ENCODE results near the gene AQP10. TPM values are rescaled to one million over a fixed set of nuclear protein-coding genes. Genes with fewer than 3 reads are reported as not detected.
A peak's percentile ranks its signal among the peaks of the same experiment; 100 is the strongest.
"Not testable (repeated sequence)": the region's sequence is repeated elsewhere in the genome, so short reads cannot be mapped to it uniquely, and the experiment has no call there.

Gene AQP10
- total and polyA plus RNA-seq, 4 experiments from 2014 or later: not detected

- H3K4me1 ChIP-seq (ENCODE audit: insufficient read depth, low read length): peaks cover 47% of the 10 kb centered on the region
- CTCF ChIA-PET (ENCODE audit: partially characterized antibody): interaction anchor here (0.8 to 20.2 kb wide), 22 partner anchors 10 to 126 kb away, joined by 3 to 543 read pairs (median 4); partner anchors contain the start of gene ATP8B2
- no peaks in the 10 kb centered on the region for H3K27me3 ChIP-seq (ENCODE audit: insufficient read depth, low read length)
- peak in 3 of 5 donors; percentile 37 to 58 (median 49) for DNase-seq
- POLR2A ChIA-PET (ENCODE audit: partially characterized antibody): interaction anchor here (0.9 to 23.5 kb wide), 8 partner anchors 11 to 112 kb away, joined by 3 to 728 read pairs (median 12); partner anchors contain the start of genes ATP8B2 and IL6R
- peak overlapping the region; percentile 38 to 96 (median 90) for H3K27ac Mint-ChIP-seq
- H3K9me3 Mint-ChIP-seq: peaks cover 0 to 2% (median 0%) of the 10 kb centered on the region in 8 donors
- H3K4me3 ChIP-seq (ENCODE audit: low read length in 2 of 2): peak overlapping the region in 1 of 2 donors; percentile 69
- H3K36me3 Mint-ChIP-seq: peaks cover 10 to 21% of the 10 kb centered on the region in 2 donors
- intact Hi-C loops (cut with micrococcal nuclease): loop anchor here (1.0 to 2.0 kb wide), 5 partner anchors 29 to 125 kb away; partner anchors contain the start of genes ATP8B2 and HAX1
- peak overlapping the region; percentile 51 for H3K27ac ChIP-seq (ENCODE audit: low read depth, low read length)
- peaks cover 27 to 54% (median 41%) of the 10 kb centered on the region in 4 donors for H3K4me1 Mint-ChIP-seq
- no peaks in the 10 kb centered on the region for H3K27me3 Mint-ChIP-seq
- H3K4me3 Mint-ChIP-seq: peak overlapping the region; percentile 84 to 95 (median 92)
- H3K9me3 ChIP-seq (ENCODE audit: control insufficient read depth in 1 of 2, low read length in 2 of 2): no peaks in the 10 kb centered on the region
- H3K36me3 ChIP-seq (ENCODE audit: insufficient read depth, low read length): peaks cover 14% of the 10 kb centered on the region
Measured at GRCh38 chr1:154353460-154353904, 32.6 kb downstream of the AQP10 start.

- peaks cover 6 to 17% of the 10 kb centered on the region in 2 donors for H3K36me3 Mint-ChIP-seq
- H3K4me1 Mint-ChIP-seq: peaks cover 27 to 49% (median 37%) of the 10 kb centered on the region in 4 donors
- H3K9me3 Mint-ChIP-seq: peaks cover 0 to 2% (median 0%) of the 10 kb centered on the region in 8 donors
- DNase-seq: no peak
- peak overlapping the region in 5 of 7 donors; percentile 2 to 88 (median 60) for H3K27ac Mint-ChIP-seq
- POLR2A ChIA-PET (ENCODE audit: partially characterized antibody): interaction anchor here (1.1 to 23.5 kb wide), 4 partner anchors 11 to 111 kb away, joined by 4 to 728 read pairs (median 84); partner anchors contain the start of genes ATP8B2 and IL6R
- Histone ChIP-seq H3K27me3 (ENCODE audit: insufficient read depth, low read length) (no peaks in the 10 kb centered on the region), H3K4me1 (ENCODE audit: insufficient read depth, low read length) (peaks cover 42% of the 10 kb centered on the region), H3K27ac (ENCODE audit: low read depth, low read length) (no peak overlapping the region), H3K9me3 (ENCODE audit: control insufficient read depth in 1 of 2, low read length in 2 of 2) (no peaks in the 10 kb centered on the region), H3K36me3 (ENCODE audit: insufficient read depth, low read length) (peaks cover 9% of the 10 kb centered on the region), H3K4me3 (ENCODE audit: low read length in 2 of 2) (no peak overlapping the region)
- H3K4me3 Mint-ChIP-seq: peak overlapping the region in 7 of 8 donors; percentile 49 to 95 (median 88)
- CTCF ChIA-PET (ENCODE audit: partially characterized antibody): interaction anchor here (0.8 to 20.2 kb wide), 19 partner anchors 10 to 126 kb away, joined by 3 to 543 read pairs (median 4); partner anchors contain the start of gene ATP8B2
- intact Hi-C loops (cut with micrococcal nuclease): loop anchor here (1.0 to 2.0 kb wide), 5 partner anchors 29 to 124 kb away; partner anchors contain the start of genes ATP8B2 and HAX1
- no peaks in the 10 kb centered on the region for H3K27me3 Mint-ChIP-seq
Measured at GRCh38 chr1:154353966-154354365, 33.1 kb downstream of the AQP10 start.

GRCh38 chr1:154358519-154358918 lies 37.6 kb downstream of the AQP10 start:
- CTCF ChIA-PET (ENCODE audit: partially characterized antibody): interaction anchor here (20.2 kb wide), 1 partner anchor 28 kb away, joined by 543 read pairs; the partner anchor contains the start of gene ATP8B2
- Histone ChIP-seq H3K27ac (ENCODE audit: low read depth, low read length) (no peak overlapping the region), H3K4me3 (ENCODE audit: low read length in 2 of 2) (no peak overlapping the region), H3K36me3 (ENCODE audit: insufficient read depth, low read length) (no peaks in the 10 kb centered on the region), H3K27me3 (ENCODE audit: insufficient read depth, low read length) (no peaks in the 10 kb centered on the region), H3K4me1 (ENCODE audit: insufficient read depth, low read length) (peaks cover 6% of the 10 kb centered on the region), H3K9me3 (ENCODE audit: control insufficient read depth in 1 of 2, low read length in 2 of 2) (no peaks in the 10 kb centered on the region)
- intact Hi-C loops (cut with micrococcal nuclease): no loop called here
- no peaks in the 10 kb centered on the region for H3K36me3 Mint-ChIP-seq
- POLR2A ChIA-PET (ENCODE audit: partially characterized antibody): interaction anchor here (2.0 kb wide), 1 partner anchor 28 kb away, joined by 5 read pairs; no protein-coding TSS in a partner anchor
- peaks cover 6 to 13% (median 12%) of the 10 kb centered on the region in 4 donors for H3K4me1 Mint-ChIP-seq
- no peak for DNase-seq
- H3K27me3 Mint-ChIP-seq: no peaks in the 10 kb centered on the region
- no peak overlapping the region for H3K4me3 Mint-ChIP-seq
- H3K27ac Mint-ChIP-seq: no peak overlapping the region
- H3K9me3 Mint-ChIP-seq: no peaks in the 10 kb centered on the region

- peaks cover 0 to 2% (median 0%) of the 10 kb centered on the region in 4 donors for H3K4me1 Mint-ChIP-seq
- H3K36me3 Mint-ChIP-seq: no peaks in the 10 kb centered on the region
- DNase-seq: no peak
- Histone ChIP-seq H3K4me3 (ENCODE audit: low read length in 2 of 2) (no peak overlapping the region), H3K27ac (ENCODE audit: low read depth, low read length) (no peak overlapping the region), H3K36me3 (ENCODE audit: insufficient read depth, low read length) (no peaks in the 10 kb centered on the region), H3K27me3 (ENCODE audit: insufficient read depth, low read length) (no peaks in the 10 kb centered on the region), H3K9me3 (ENCODE audit: control insufficient read depth in 1 of 2, low read length in 2 of 2) (no peaks in the 10 kb centered on the region), H3K4me1 (ENCODE audit: insufficient read depth, low read length) (no peaks in the 10 kb centered on the region)
- H3K9me3 Mint-ChIP-seq: no peaks in the 10 kb centered on the region
- intact Hi-C loops (cut with micrococcal nuclease): no loop called here
- H3K27ac Mint-ChIP-seq: no peak overlapping the region
- CTCF ChIA-PET (ENCODE audit: partially characterized antibody): interaction anchor here (1.2 to 2.4 kb wide), 5 partner anchors 9 to 87 kb away, joined by 3 to 8 read pairs (median 4); no protein-coding TSS in a partner anchor
- no peak overlapping the region for H3K4me3 Mint-ChIP-seq
- POLR2A ChIA-PET (ENCODE audit: partially characterized antibody): interaction anchor here (0.8 to 2.0 kb wide), 3 partner anchors 9 to 43 kb away, joined by 3 to 4 read pairs (median 4); no protein-coding TSS in a partner anchor
- no peaks in the 10 kb centered on the region for H3K27me3 Mint-ChIP-seq
Measured at GRCh38 chr1:154360288-154360687, 39.4 kb downstream of the AQP10 start.

GRCh38 chr1:154360881-154361280 lies 40.0 kb downstream of the AQP10 start:
- H3K27me3 ChIP-seq (ENCODE audit: insufficient read depth, low read length); H3K36me3 ChIP-seq (ENCODE audit: insufficient read depth, low read length); DNase-seq; H3K4me1 Mint-ChIP-seq; H3K36me3 Mint-ChIP-seq; H3K9me3 Mint-ChIP-seq; H3K27ac ChIP-seq (ENCODE audit: low read depth, low read length); H3K4me1 ChIP-seq (ENCODE audit: insufficient read depth, low read length); H3K4me3 Mint-ChIP-seq; H3K9me3 ChIP-seq (ENCODE audit: control insufficient read depth in 1 of 2, low read length in 2 of 2); H3K27me3 Mint-ChIP-seq; intact Hi-C loops (cut with micrococcal nuclease); H3K4me3 ChIP-seq (ENCODE audit: low read length in 2 of 2): not testable (repeated sequence)
- ChIA-PET POLR2A (ENCODE audit: partially characterized antibody) (interaction anchor here (0.8 to 2.0 kb wide), 3 partner anchors 10 to 42 kb away, joined by 3 to 4 read pairs (median 4); no protein-coding TSS in a partner anchor), CTCF (ENCODE audit: partially characterized antibody) (interaction anchor here (0.8 to 2.4 kb wide), 11 partner anchors 8 to 119 kb away, joined by 3 to 8 read pairs (median 4); no protein-coding TSS in a partner anchor)
- H3K27ac Mint-ChIP-seq: peak overlapping the region in 1 of 7 donors; percentile 29

GRCh38 chr1:154361357-154361756 lies 40.5 kb downstream of the AQP10 start:
- intact Hi-C loops (cut with micrococcal nuclease): no loop called here
- Histone ChIP-seq H3K9me3 (ENCODE audit: control insufficient read depth in 1 of 2, low read length in 2 of 2) (no peaks in the 10 kb centered on the region), H3K27me3 (ENCODE audit: insufficient read depth, low read length) (no peaks in the 10 kb centered on the region), H3K27ac (ENCODE audit: low read depth, low read length) (no peak overlapping the region), H3K36me3 (ENCODE audit: insufficient read depth, low read length) (no peaks in the 10 kb centered on the region), H3K4me1 (ENCODE audit: insufficient read depth, low read length) (peaks cover 3% of the 10 kb centered on the region), H3K4me3 (ENCODE audit: low read length in 2 of 2) (no peak overlapping the region)
- Mint-ChIP-seq H3K36me3 (no peaks in the 10 kb centered on the region), H3K27ac (no peak overlapping the region), H3K4me3 (no peak overlapping the region), H3K9me3 (no peaks in the 10 kb centered on the region), H3K4me1 (peaks cover 0 to 6% (median 2%) of the 10 kb centered on the region in 4 donors), H3K27me3 (no peaks in the 10 kb centered on the region)
- POLR2A ChIA-PET (ENCODE audit: partially characterized antibody): interaction anchor here (0.8 to 2.0 kb wide), 4 partner anchors 10 to 42 kb away, joined by 3 to 4 read pairs (median 4); no protein-coding TSS in a partner anchor
- no peak for DNase-seq
- CTCF ChIA-PET (ENCODE audit: partially characterized antibody): interaction anchor here (0.8 to 2.4 kb wide), 10 partner anchors 9 to 118 kb away, joined by 3 to 8 read pairs (median 4); no protein-coding TSS in a partner anchor

- Mint-ChIP-seq H3K27ac (no peak overlapping the region), H3K9me3 (no peaks in the 10 kb centered on the region), H3K4me1 (peaks cover 2 to 9% (median 4%) of the 10 kb centered on the region in 4 donors), H3K27me3 (no peaks in the 10 kb centered on the region), H3K4me3 (no peak overlapping the region), H3K36me3 (no peaks in the 10 kb centered on the region)
- Histone ChIP-seq H3K27me3 (ENCODE audit: insufficient read depth, low read length) (no peaks in the 10 kb centered on the region), H3K4me3 (ENCODE audit: low read length in 2 of 2) (no peak overlapping the region), H3K9me3 (ENCODE audit: control insufficient read depth in 1 of 2, low read length in 2 of 2) (no peaks in the 10 kb centered on the region), H3K36me3 (ENCODE audit: insufficient read depth, low read length) (no peaks in the 10 kb centered on the region), H3K4me1 (ENCODE audit: insufficient read depth, low read length) (peaks cover 7% of the 10 kb centered on the region), H3K27ac (ENCODE audit: low read depth, low read length) (no peak overlapping the region)
- POLR2A ChIA-PET (ENCODE audit: partially characterized antibody): interaction anchor here (1.5 kb wide), 1 partner anchor 14 kb away, joined by 3 read pairs; no protein-coding TSS in a partner anchor
- intact Hi-C loops (cut with micrococcal nuclease): no loop called here
- CTCF ChIA-PET (ENCODE audit: partially characterized antibody): no interaction called here
- DNase-seq: no peak
Measured at GRCh38 chr1:154371436-154371835, 50.5 kb downstream of the AQP10 start.
